Right renal pelvis (tissue), 4 donors: ENCODE data around the gene CBFA2T3. TPM values are rescaled to one million over a fixed set of nuclear protein-coding genes. Genes with fewer than 3 reads are reported as not detected.

ENCODE experiments used
- DNase-seq, 4 donors: peaks; one replicate each; pipeline ENCODE4 v3.0.0-alpha.2; 2013; ENCODE audit warnings: low read depth in 4 of 4, low spot score in 3 of 4, missing footprints in 1 of 4
- polyA plus RNA-seq, 4 donors: library from polyadenylated mRNA; unstranded; fragments of 120-200 nt; gene quantifications; one replicate each; pipeline ENCODE4 v1.2.1, GENCODE V29; 2013; ENCODE audit not compliant: insufficient read length in 4 of 4

CBFA2T3 gene
- polyA plus RNA-seq, 4 donors: 2.4 to 3.3 (median 2.8) TPM

GRCh38 chr16:88881675-88882357 is 95.2 kb downstream of the CBFA2T3 start:
- DNase-seq: no peak

GRCh38 chr16:88881007-88881615 is 95.9 kb downstream of the CBFA2T3 start:
- no peak for DNase-seq

- no peak for DNase-seq
These were observed 96.6 kb downstream of the CBFA2T3 start for GRCh38 chr16:88880226-88881006.

- no peak for DNase-seq
These were observed 97.3 kb downstream of the CBFA2T3 start for GRCh38 chr16:88879788-88880055.

GRCh38 chr16:88878967-88879787 is 97.8 kb downstream of the CBFA2T3 start:
- DNase-seq: no peak

GRCh38 chr16:88878356-88878755 is 98.7 kb downstream of the CBFA2T3 start:
- no peak for DNase-seq

GRCh38 chr16:88877564-88878289 is 99.3 kb downstream of the CBFA2T3 start:
- no peak for DNase-seq

- no peak for DNase-seq
These were observed 100.0 kb downstream of the CBFA2T3 start for GRCh38 chr16:88876942-88877526.

GRCh38 chr16:88875703-88876234 is 101.2 kb downstream of the CBFA2T3 start:
- no peak for DNase-seq

- DNase-seq: no peak
These were observed 101.9 kb downstream of the CBFA2T3 start for GRCh38 chr16:88874938-88875599.

- DNase-seq: no peak
These were observed 104.2 kb downstream of the CBFA2T3 start for GRCh38 chr16:88872650-88873331.

GRCh38 chr16:88871730-88872416 is 105.1 kb downstream of the CBFA2T3 start:
- DNase-seq: no peak

GRCh38 chr16:88871349-88871702 is 105.7 kb downstream of the CBFA2T3 start:
- no peak for DNase-seq

- no peak for DNase-seq
These were observed 106.2 kb downstream of the CBFA2T3 start for GRCh38 chr16:88870608-88871348.

GRCh38 chr16:88869673-88869980 is 107.4 kb downstream of the CBFA2T3 start:
- no peak for DNase-seq

GRCh38 chr16:88868974-88869672 is 107.9 kb downstream of the CBFA2T3 start:
- DNase-seq: no peak
